NCI-H1417 (cell line): ENCODE measurements around the gene ZBTB12.
"Not testable (repeated sequence)": the region's sequence is repeated elsewhere in the genome, so short reads cannot be mapped to it uniquely, and the experiment has no call there.

Experiments used
- DNase-seq, 3 experiments: peaks; one replicate each; lab custom pipeline; 2025; lab: John Stamatoyannopoulos, UW

ZBTB12 gene, protein sequence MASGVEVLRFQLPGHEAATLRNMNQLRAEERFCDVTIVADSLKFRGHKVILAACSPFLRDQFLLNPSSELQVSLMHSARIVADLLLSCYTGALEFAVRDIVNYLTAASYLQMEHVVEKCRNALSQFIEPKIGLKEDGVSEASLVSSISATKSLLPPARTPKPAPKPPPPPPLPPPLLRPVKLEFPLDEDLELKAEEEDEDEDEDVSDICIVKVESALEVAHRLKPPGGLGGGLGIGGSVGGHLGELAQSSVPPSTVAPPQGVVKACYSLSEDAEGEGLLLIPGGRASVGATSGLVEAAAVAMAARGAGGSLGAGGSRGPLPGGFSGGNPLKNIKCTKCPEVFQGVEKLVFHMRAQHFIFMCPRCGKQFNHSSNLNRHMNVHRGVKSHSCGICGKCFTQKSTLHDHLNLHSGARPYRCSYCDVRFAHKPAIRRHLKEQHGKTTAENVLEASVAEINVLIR

DNA sequence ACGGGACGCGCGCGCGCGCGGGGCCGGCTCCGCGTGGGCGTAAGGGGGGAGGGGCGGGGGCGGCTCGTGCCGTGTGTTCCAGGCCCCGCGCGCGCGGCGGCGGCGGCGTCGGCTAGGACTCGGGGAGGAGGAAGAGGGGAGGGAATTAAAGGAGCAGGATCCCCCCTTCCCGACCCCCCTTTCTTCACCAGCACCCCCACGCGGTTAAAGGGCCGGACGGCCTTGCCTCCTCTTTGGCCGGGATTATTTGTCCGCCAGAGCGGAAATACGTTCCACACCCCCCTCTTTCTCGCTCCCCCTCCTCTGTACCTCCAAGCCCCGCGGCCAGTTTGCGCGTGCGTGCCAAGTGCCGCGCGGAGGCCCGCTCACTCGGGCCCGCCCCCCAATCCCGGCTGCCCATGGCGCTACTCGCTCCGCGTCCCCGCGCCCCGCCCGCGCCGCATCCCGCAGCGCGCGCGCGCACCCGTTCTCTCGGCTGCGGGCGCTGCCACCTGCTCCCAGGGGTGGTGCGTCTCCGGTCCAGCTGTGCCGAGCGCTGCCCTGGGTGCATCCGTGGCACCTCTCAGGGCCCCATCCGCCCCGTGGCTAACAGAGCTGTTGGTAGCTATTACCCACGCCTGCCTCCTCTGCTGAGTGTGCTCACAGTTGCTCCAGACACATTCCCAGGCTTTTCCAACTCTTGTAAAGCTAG is at the start of gene ZBTB12:
Gene ZBTB12, minus strand, starts transcription at position 134 of the 691 bp plus-strand sequence. CDS start 781 bp downstream, outside the sequence.
- DNase-seq: peak; percentile 91 to 99 (median 97)

- DNase-seq: no peak
Measured at GRCh38 chr6:31949926-31950548, 48.2 kb upstream of the ZBTB12 start.

GRCh38 chr6:31948753-31949413 is 47.0 kb upstream of the ZBTB12 start:
- DNase-seq: no peak

DNA sequence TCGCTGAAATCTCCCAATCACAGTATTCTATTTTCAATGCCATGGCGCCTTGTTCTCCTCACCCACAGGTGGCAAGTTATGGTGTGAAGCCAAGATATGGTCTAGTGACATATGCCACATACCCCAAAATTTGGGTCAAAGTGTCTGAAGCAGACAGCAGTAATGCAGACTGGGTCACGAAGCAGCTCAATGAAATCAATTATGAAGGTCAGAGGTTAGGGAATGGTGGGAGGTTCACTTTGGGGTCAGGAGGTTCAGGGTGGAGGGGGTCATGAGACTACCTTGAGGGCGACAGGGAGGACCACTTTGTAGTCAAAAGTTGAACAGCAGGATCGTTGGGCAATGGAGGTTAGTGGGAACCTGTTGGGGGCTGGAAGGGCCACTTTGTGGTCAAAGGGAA is 46.4 kb upstream of the ZBTB12 start:
- DNase-seq: no peak

- DNase-seq: no peak
Measured at GRCh38 chr6:31947864-31948263, 46.0 kb upstream of the ZBTB12 start.

DNA sequence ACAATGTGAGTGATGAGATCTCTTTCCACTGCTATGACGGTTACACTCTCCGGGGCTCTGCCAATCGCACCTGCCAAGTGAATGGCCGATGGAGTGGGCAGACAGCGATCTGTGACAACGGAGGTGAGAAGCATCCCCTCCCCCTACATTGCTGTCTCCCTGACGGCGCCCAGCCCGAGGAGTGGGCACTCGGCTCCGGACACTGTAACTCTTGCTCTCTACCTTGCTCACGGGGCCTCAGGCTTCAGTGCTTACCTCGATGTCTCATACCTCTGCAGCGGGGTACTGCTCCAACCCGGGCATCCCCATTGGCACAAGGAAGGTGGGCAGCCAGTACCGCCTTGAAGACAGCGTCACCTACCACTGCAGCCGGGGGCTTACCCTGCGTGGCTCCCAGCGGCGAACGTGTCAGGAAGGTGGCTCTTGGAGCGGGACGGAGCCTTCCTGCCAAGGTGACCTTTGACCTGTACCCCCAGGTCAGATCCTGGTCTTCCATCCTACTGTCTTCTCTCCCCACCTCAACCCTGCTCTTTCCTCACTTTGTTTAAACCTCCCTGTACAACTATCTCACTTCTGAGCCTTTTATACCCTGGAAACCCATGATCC is 45.3 kb upstream of the ZBTB12 start:
- DNase-seq: no peak

- DNase-seq: no peak
Measured at GRCh38 chr6:31946370-31946885, 44.5 kb upstream of the ZBTB12 start.

GRCh38 chr6:31945507-31946369 is 43.9 kb upstream of the ZBTB12 start, which contains the start of gene CFB:
Gene CFB (plus strand): TSS chr6:31946095. CDS start chr6:31946222, 127 bp downstream.
- no peak for DNase-seq

GRCh38 chr6:31945154-31945506 is 43.2 kb upstream of the ZBTB12 start:
- DNase-seq: no peak

- DNase-seq: no peak
Measured at GRCh38 chr6:31943742-31944141, 41.9 kb upstream of the ZBTB12 start.

- no peak for DNase-seq
Measured at GRCh38 chr6:31940256-31940664, 38.4 kb upstream of the ZBTB12 start.

GRCh38 chr6:31935823-31936222 is 33.9 kb upstream of the ZBTB12 start:
- DNase-seq: no peak

- DNase-seq: no peak
Measured at GRCh38 chr6:31935021-31935420, 33.1 kb upstream of the ZBTB12 start.

GRCh38 chr6:31933537-31933936 is 31.7 kb upstream of the ZBTB12 start:
- DNase-seq: no peak

DNA sequence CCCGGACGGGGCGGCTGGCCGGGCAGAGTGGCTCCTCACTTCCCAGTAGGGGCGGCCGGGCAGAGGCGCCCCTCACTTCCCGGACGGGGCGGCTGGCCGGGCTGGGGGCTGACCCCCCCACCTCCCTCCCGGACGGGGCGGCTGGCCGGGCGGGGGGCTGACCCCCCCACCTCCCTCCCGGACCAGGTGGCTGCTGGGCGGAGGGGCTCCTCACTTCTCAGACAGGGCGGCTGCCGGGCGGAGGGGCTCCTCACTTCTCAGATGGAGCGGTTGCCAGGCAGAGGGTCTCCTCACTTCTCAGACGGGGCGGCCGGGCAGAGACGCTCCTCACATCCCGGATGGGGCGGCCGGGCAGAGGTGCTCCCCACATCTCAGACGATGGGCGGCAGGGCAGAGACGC is 30.3 kb upstream of the ZBTB12 start:
- DNase-seq: not testable (repeated sequence)

- no peak for DNase-seq
Measured at GRCh38 chr6:31930962-31931361, 29.1 kb upstream of the ZBTB12 start.

DNA sequence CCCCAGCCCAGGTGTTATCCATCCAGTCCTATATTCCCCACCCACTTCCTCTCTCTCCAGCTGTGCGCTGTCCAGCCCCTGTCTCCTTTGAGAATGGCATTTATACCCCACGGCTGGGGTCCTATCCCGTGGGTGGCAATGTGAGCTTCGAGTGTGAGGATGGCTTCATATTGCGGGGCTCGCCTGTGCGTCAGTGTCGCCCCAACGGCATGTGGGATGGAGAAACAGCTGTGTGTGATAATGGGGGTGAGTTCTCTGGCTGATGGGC is 26.7 kb upstream of the ZBTB12 start:
- no peak for DNase-seq

- no peak for DNase-seq
Measured at GRCh38 chr6:31927863-31928671, 26.2 kb upstream of the ZBTB12 start.

- no peak for DNase-seq
Measured at GRCh38 chr6:31927242-31927862, 25.5 kb upstream of the ZBTB12 start, which contains the start of gene C2. Gene C2 (plus strand): TSS chr6:31927717. CDS start chr6:31927753, 36 bp downstream.
